GM12878 (cell line): ENCODE results near the gene CPT1C. TPM values are rescaled to one million over a fixed set of nuclear protein-coding genes. Genes with fewer than 3 reads are reported as not detected.

Source experiments
- ATAC-seq: fragments of 200-7000 bp; cut with Tn5 transposase; 3 replicates; pipeline ENCODE4 v1.9.1; 2020; ENCODE audit warnings: mild to moderate bottlenecking, moderate library complexity
- BruUV-seq: library from RNA; stranded (reverse); fragments of 400-500 nt; replicated peaks from 2 replicates; lab custom pipeline; 2021; lab: Mats Ljungman, UMichigan
- CTCF ChIA-PET: fragments of 300-600 bp; sonication (Branson Sonifier 250); formaldehyde crosslinking; extraction: SDS; loops from one replicate; lab custom pipeline; 2021; ENCODE audit warnings: inconsistent platforms; lab: Yijun Ruan, JAX
- POLR2A ChIA-PET: fragments of 350-600 bp; formaldehyde crosslinking; extraction: SDS; loops from one replicate; lab custom pipeline; 2021; ENCODE audit warnings: inconsistent platforms; lab: Charles Lee
- RAD21 ChIA-PET: fragments of 300-600 bp; sonication (Branson Sonifier 250); formaldehyde crosslinking; loops from one replicate; lab custom pipeline; 2023; ENCODE audit warnings: antibody characterized with exemption; ENCODE audit not compliant: unreplicated experiment; lab: Charles Lee
- SMC1A ChIA-PET: fragments of 300-600 bp; sonication (Branson Sonifier 250); formaldehyde crosslinking; loops from one replicate; lab custom pipeline; 2023; ENCODE audit not compliant: unreplicated experiment, uncharacterized antibody; lab: Charles Lee
- DNase-seq: peaks from one replicate; pipeline ENCODE4 v3.0.0-alpha.2; 2011; ENCODE audit warnings: low read depth, low spot score
- FAIRE-seq: peaks from 3 replicates; lab custom pipeline; 2011; peaks lifted over from hg19 to GRCh38; lab: Jason Lieb, UNC
- H2AFZ ChIP-seq: 2 replicates; pipeline ENCODE4 v1.6.0; 2011; ENCODE audit warnings: low read depth, low read length, control low read depth; ENCODE audit not compliant: control insufficient read depth
- H3K27ac ChIP-seq: 2 replicates; pipeline ENCODE4 v1.5.1; 2011; ENCODE audit warnings: control low read depth; ENCODE audit not compliant: control insufficient read depth, insufficient read depth
- H3K27me3 ChIP-seq, 2 experiments: replicated peaks in 1 of 2; 2 replicates each; pipeline versions ENCODE4 v1.6.0 to v1.6.1; 2011; ENCODE audit warnings: low read length in 1 of 2; ENCODE audit not compliant: control insufficient read depth in 2 of 2, insufficient read depth in 2 of 2
- H3K36me3 ChIP-seq, 2 experiments: 2 replicates each; pipeline ENCODE4 v1.5.1; 2011; ENCODE audit warnings: low read length in 1 of 2; ENCODE audit not compliant: control insufficient read depth in 2 of 2, insufficient read depth in 2 of 2
- H3K4me1 ChIP-seq: 2 replicates; pipeline ENCODE4 v1.6.1; 2011; ENCODE audit warnings: mild to moderate bottlenecking, low read length, moderate library complexity, mixed read lengths; ENCODE audit not compliant: control insufficient read depth, insufficient read depth
- H3K4me2 ChIP-seq: 2 replicates; pipeline ENCODE4 v1.6.0; 2011; ENCODE audit warnings: control low read depth; ENCODE audit not compliant: control insufficient read depth, insufficient read depth
- H3K4me3 ChIP-seq: fragments of 200-600 bp; sonication (generic); 2 replicates; pipeline ENCODE4 v1.5.1; 2016
- H3K79me2 ChIP-seq: 2 replicates; pipeline ENCODE4 v1.6.0; 2011; ENCODE audit warnings: low read length; ENCODE audit not compliant: control insufficient read depth, insufficient read depth
- H3K9ac ChIP-seq: 2 replicates; pipeline ENCODE4 v1.8.0; 2011; ENCODE audit warnings: low read length, control low read depth, mixed read lengths; ENCODE audit not compliant: control insufficient read depth, insufficient read depth
- H3K9me3 ChIP-seq: replicated peaks from 3 replicates; pipeline ENCODE4 v1.5.1; 2011; ENCODE audit warnings: mild to moderate bottlenecking, low read length; ENCODE audit not compliant: control insufficient read depth, insufficient read depth
- H4K20me1 ChIP-seq: 2 replicates; pipeline ENCODE4 v1.6.0; 2011; ENCODE audit not compliant: control insufficient read depth, insufficient read depth
- BHLHE40 ChIP-seq, 2 experiments: fragments of 450-650 bp in 1 of 2; IDR thresholded peaks; 2 replicates each; pipeline ENCODE4 v1.6.1; 2011 to 2017; ENCODE audit warnings: low read depth in 2 of 2, borderline replicate concordance in 1 of 2, improper control_type of control experiment in 1 of 2, low read length in 1 of 2, mild to moderate bottlenecking in 1 of 2
- CBX5 ChIP-seq: sonication (generic); IDR thresholded peaks from 2 replicates; pipeline ENCODE4 v1.6.1; 2016; ENCODE audit warnings: low read depth, moderate library complexity, mild to moderate bottlenecking, inconsistent platforms
- CREB1 ChIP-seq: IDR thresholded peaks from 2 replicates; pipeline ENCODE4 v1.6.1; 2012; ENCODE audit warnings: low read depth, mild to moderate bottlenecking, inconsistent platforms
- HCFC1 ChIP-seq: fragments of 150-350 bp; IDR thresholded peaks from 2 replicates; pipeline ENCODE4 v1.6.1; 2014; ENCODE audit warnings: low read length
- HDAC2 ChIP-seq: fragments of 200-600 bp; sonication (generic); IDR thresholded peaks from 2 replicates; pipeline ENCODE4 v1.6.1; 2017
- LARP7 ChIP-seq: fragments of 450-650 bp; IDR thresholded peaks from 2 replicates; pipeline ENCODE4 v1.6.1; 2017; ENCODE audit warnings: mild to moderate bottlenecking
- POLR2A ChIP-seq: IDR thresholded peaks from 2 replicates; pipeline ENCODE4 v1.6.1; 2011; ENCODE audit warnings: low read depth, mild to moderate bottlenecking, low read length
- SREBF2 ChIP-seq: IDR thresholded peaks from 2 replicates; pipeline ENCODE4 v1.6.1; 2012; ENCODE audit warnings: mild to moderate bottlenecking, low read length
- SUZ12 ChIP-seq: fragments of 200-600 bp; sonication (generic); IDR thresholded peaks from one replicate; pipeline ENCODE4 v1.6.1; 2018; ENCODE audit warnings: antibody characterized with exemption, mild to moderate bottlenecking; ENCODE audit not compliant: unreplicated experiment
- TAF1 ChIP-seq: IDR thresholded peaks from 2 replicates; pipeline ENCODE4 v1.6.1; 2011; ENCODE audit warnings: mild to moderate bottlenecking, low read depth, low read length, borderline replicate concordance
- TCF12 ChIP-seq: IDR thresholded peaks from 2 replicates; pipeline ENCODE4 v1.6.1; 2011; ENCODE audit warnings: low read depth, mild to moderate bottlenecking, low read length
- ZNF622 ChIP-seq: fragments of 450-650 bp; IDR thresholded peaks from 2 replicates; pipeline ENCODE4 v1.6.1; 2017; ENCODE audit warnings: mild to moderate bottlenecking, inconsistent platforms
- ZZZ3 ChIP-seq: IDR thresholded peaks from 2 replicates; pipeline ENCODE4 v1.6.1; 2011; ENCODE audit warnings: low read depth; ENCODE audit not compliant: control insufficient read depth, insufficient read length
- WGBS: methylation state at CpG from one replicate; pipeline ENCODE4 v1.1.6; 2016; ENCODE audit warnings: low lambda C conversion rate; ENCODE audit not compliant: insufficient replicate concordance, insufficient coverage; ENCODE audit errors: missing lambda C conversion rate; 5-methylcytosine and 5-hydroxymethylcytosine counted together
- in situ Hi-C: fragments of 300-500 bp; cut with MboI; formaldehyde crosslinking; loops from 9 replicates; pipeline ENCODE4 v1.14.3; 2018; ENCODE audit warnings: mixed read lengths
- intact Hi-C: fragments of 100-400 bp; cut with micrococcal nuclease; formaldehyde crosslinking; loops from one replicate; pipeline ENCODE4 v1.14.2; 2022; ENCODE audit not compliant: unreplicated experiment
- polyA plus RNA-seq, 11 experiments: library from polyadenylated mRNA; depleted of rRNA in 4 of 11; unstranded in 6 of 11; stranded (reverse) in 5 of 11; fragments of >200 nt; fragmentation: Nextera tagmentation in 4 of 11; fragmentation: Illumina TruSeq in 1 of 11; extraction: Ambion mirVana in 4 of 11; extraction: Trizol in 1 of 11; gene quantifications; 1 replicate in 1 of 11; 2 replicates in 10 of 11; pipeline versions ENCODE4 v1.2.1 to v1.2.3, GENCODE V29; 2011 to 2016; ENCODE audit warnings: inconsistent platforms in 2 of 11, missing spikeins in 2 of 11, low read depth in 1 of 11
- total RNA-seq, 4 experiments: library from RNA; depleted of rRNA in 3 of 4; stranded (reverse); fragments of >200 nt in 3 of 4; fragmentation: Illumina TruSeq in 1 of 4; extraction: Trizol in 1 of 4; gene quantifications; 2 replicates each; pipeline versions ENCODE4 v1.2.1 to v1.2.3, GENCODE V29; 2013 to 2021
- TF ChIP-seq, protein P1 (sequence below), 3 experiments: IDR thresholded peaks in 2 of 3; conservative IDR thresholded peaks in 1 of 3; 2 replicates each; pipeline ENCODE4 v1.5.1; 2011; ENCODE audit warnings: low read depth in 3 of 3, low read length in 3 of 3, mild to moderate bottlenecking in 3 of 3, control low read depth in 2 of 3, moderate library complexity in 2 of 3, inconsistent platforms in 1 of 3, mixed read lengths in 1 of 3; ENCODE audit not compliant: control insufficient read depth in 2 of 3, insufficient read depth in 1 of 3; ENCODE audit errors: extremely low read depth in 1 of 3
- TF ChIP-seq, protein P2 (sequence below): IDR thresholded peaks from 2 replicates; pipeline ENCODE4 v1.6.1; 2011; ENCODE audit warnings: borderline replicate concordance, low read depth, mild to moderate bottlenecking, moderate library complexity, mixed read lengths, low read length; ENCODE audit not compliant: insufficient read depth; ENCODE audit errors: extremely low read length
- TF ChIP-seq, protein P3 (sequence below): fragments of 450-650 bp; IDR thresholded peaks from 2 replicates; pipeline ENCODE4 v1.6.1; 2017; ENCODE audit warnings: mild to moderate bottlenecking, low read depth, inconsistent platforms; ENCODE audit not compliant: poor library complexity, severe bottlenecking

CPT1C gene
- total and polyA plus RNA-seq, 10 of the 15 experiments (the other 5 are each of a cell fraction or from before 2014, with no cell fraction given): 0.04 to 0.56 (median 0.21) TPM; not detected in 3

DNA sequence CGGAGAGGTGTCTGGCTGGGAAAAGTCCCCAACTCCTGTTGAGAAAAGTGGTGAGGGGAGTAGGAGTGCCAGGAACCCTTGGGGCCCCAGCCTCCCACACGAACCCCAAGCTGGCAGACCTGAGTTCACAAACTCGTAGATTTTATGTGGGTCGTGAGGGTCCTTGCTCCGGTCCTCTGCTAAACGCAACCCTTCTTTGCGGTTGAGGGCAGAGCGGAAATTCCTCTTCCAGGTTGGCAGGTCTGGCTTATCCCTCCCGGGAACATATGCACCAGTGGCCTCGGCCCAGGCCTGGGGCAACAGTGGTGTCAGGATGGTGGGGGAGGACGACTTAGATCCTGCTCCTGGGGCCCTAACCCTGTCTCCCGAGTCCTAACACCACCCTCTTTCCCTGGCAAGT lies 27.7 kb upstream of the CPT1C start (continued):
- TF ChIP-seq, protein P1, sequence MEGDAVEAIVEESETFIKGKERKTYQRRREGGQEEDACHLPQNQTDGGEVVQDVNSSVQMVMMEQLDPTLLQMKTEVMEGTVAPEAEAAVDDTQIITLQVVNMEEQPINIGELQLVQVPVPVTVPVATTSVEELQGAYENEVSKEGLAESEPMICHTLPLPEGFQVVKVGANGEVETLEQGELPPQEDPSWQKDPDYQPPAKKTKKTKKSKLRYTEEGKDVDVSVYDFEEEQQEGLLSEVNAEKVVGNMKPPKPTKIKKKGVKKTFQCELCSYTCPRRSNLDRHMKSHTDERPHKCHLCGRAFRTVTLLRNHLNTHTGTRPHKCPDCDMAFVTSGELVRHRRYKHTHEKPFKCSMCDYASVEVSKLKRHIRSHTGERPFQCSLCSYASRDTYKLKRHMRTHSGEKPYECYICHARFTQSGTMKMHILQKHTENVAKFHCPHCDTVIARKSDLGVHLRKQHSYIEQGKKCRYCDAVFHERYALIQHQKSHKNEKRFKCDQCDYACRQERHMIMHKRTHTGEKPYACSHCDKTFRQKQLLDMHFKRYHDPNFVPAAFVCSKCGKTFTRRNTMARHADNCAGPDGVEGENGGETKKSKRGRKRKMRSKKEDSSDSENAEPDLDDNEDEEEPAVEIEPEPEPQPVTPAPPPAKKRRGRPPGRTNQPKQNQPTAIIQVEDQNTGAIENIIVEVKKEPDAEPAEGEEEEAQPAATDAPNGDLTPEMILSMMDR (IDR thresholded peaks at IDR 0.05 in 2 of 3, conservative IDR thresholded peaks at IDR 0.05 in 1 of 3; ENCODE audit: control insufficient read depth in 2 of 3, extremely low read depth in 1 of 3, insufficient read depth in 1 of 3, low read depth in 3 of 3, low read length in 3 of 3): no peak
- no peak for TF ChIP-seq TCF12
- TF ChIP-seq ZZZ3: no peak
- TF ChIP-seq SREBF2: no peak
- TF ChIP-seq SUZ12: no peak

DNA sequence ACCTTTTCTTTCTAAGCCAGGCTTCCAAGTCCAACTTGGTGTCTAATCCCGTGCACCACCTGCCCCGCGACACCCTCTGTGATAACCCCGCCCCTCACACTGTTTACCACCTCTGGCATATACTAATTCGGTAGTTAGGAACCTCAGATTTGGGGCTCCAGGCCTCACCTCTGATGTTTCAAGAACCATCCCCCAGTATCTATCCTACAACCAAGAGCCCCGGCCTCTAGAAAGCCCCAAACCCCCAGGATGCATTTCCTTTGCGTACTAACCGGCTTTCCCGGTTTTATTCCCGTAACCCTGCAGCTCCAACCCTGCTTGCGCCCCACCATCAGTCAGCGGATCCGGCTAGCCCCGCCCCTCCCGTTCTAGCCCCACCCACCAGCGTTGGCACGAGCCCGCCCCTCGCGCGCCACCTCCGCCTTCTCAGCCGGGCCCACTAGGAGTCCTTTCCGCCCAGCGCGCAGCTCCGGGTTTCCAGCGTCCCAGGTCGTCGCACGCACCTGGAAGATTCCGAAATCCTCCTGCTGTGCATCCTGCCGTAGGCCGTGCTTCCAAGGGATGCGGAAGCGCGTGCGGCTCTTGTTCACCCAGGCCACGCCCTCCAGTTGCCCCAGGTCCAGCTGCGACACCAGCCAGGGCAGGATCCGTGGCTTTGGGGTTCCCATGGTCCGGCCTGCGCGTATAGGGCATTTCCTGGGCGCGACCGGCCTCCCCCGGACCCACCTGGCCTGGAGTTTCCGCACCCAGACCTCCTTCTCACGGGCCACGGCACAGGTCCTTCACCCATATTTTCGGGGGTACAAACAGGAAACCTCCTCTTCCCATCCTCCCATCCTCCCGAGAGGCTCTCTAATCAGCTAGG lies 26.5 kb upstream of the CPT1C start:
- no peak for FAIRE-seq
- Histone ChIP-seq H3K79me2 (peaks cover 36% of the 10 kb centered on the region), H2AFZ (peak overlapping the region; percentile 40), H4K20me1 (peaks cover 4% of the 10 kb centered on the region), H3K4me2 (peak overlapping the region; percentile 91), H3K4me1 (peaks cover 14% of the 10 kb centered on the region), H3K27ac (peak overlapping the region; percentile 91), H3K4me3 (peak overlapping the region; percentile 99), H3K36me3 (peaks cover 12 to 20% of the 10 kb centered on the region in 2 experiments), H3K27me3 (no peaks in the 10 kb centered on the region), H3K9ac (peak overlapping the region; percentile 97), H3K9me3 (no peaks in the 10 kb centered on the region)
- in situ Hi-C loops: loop anchor here (5.0 kb wide), 1 partner anchor 167 kb away; the partner anchor contains the start of gene RPS11
- ChIA-PET RAD21 (interaction anchor here (0.6 to 3.4 kb wide), 9 partner anchors 9 to 224 kb away, joined by 3 to 34 read pairs (median 5); partner anchors contain the start of genes NOSIP, PRMT1, RRAS and SCAF1), SMC1A (interaction anchor here (0.6 to 2.2 kb wide), 8 partner anchors 11 to 71 kb away, joined by 3 to 9 read pairs (median 6); partner anchors contain the start of gene RRAS), CTCF (interaction anchor here (0.6 to 5.5 kb wide), 7 partner anchors 11 to 706 kb away, joined by 3 to 80 read pairs (median 7); partner anchors contain the start of genes PRMT1, RRAS and SCAF1), POLR2A (interaction anchor here (0.6 to 6.0 kb wide), 14 partner anchors 12 to 536 kb away, joined by 3 to 126 read pairs (median 5); partner anchors contain the start of genes AP2A1, MED25, NOSIP and PRMT1)
- peak; percentile 83 for ATAC-seq
- intact Hi-C loops: loop anchor here (2.0 kb wide), 1 partner anchor 22 kb away; the partner anchor contains the start of gene SCAF1
- no peak for DNase-seq
- TSS peak; percentile 75 for BruUV-seq
- 2% methylated on average over 51 of the region's 53 CpGs for WGBS
- TF ChIP-seq HCFC1: peak; percentile 11; the same call in 1 of the 2 replicates
- TF ChIP-seq, protein P2, sequence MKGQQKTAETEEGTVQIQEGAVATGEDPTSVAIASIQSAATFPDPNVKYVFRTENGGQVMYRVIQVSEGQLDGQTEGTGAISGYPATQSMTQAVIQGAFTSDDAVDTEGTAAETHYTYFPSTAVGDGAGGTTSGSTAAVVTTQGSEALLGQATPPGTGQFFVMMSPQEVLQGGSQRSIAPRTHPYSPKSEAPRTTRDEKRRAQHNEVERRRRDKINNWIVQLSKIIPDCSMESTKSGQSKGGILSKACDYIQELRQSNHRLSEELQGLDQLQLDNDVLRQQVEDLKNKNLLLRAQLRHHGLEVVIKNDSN: no peak
- peak; percentile 53; the same call in 1 of the 2 replicates for TF ChIP-seq CREB1
- TF ChIP-seq POLR2A: peak; percentile 79
- peak; percentile 43; the same call in 1 of the 2 replicates for TF ChIP-seq TAF1
- no peak for TF ChIP-seq HDAC2
- TF ChIP-seq, protein P3, sequence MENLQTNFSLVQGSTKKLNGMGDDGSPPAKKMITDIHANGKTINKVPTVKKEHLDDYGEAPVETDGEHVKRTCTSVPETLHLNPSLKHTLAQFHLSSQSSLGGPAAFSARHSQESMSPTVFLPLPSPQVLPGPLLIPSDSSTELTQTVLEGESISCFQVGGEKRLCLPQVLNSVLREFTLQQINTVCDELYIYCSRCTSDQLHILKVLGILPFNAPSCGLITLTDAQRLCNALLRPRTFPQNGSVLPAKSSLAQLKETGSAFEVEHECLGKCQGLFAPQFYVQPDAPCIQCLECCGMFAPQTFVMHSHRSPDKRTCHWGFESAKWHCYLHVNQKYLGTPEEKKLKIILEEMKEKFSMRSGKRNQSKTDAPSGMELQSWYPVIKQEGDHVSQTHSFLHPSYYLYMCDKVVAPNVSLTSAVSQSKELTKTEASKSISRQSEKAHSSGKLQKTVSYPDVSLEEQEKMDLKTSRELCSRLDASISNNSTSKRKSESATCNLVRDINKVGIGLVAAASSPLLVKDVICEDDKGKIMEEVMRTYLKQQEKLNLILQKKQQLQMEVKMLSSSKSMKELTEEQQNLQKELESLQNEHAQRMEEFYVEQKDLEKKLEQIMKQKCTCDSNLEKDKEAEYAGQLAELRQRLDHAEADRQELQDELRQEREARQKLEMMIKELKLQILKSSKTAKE: no peak
- TF ChIP-seq CBX5: no peak
- no peak for TF ChIP-seq ZNF622
- TF ChIP-seq LARP7: peak; percentile 89
- peak; percentile 4 to 48; a peak in 1 of 4 replicates for TF ChIP-seq BHLHE40 (IDR thresholded peaks at IDR 0.05; ENCODE audit: borderline replicate concordance in 1 of 2, low read depth in 2 of 2, low read length in 1 of 2)
